H1 (cell line): ENCODE measurements around the gene ABTB1. TPM values are rescaled to one million over a fixed set of nuclear protein-coding genes. Genes with fewer than 3 reads are reported as not detected.

Experiments
- CTCF ChIA-PET: fragments of 300-600 bp; sonication (Branson Sonifier 250); formaldehyde crosslinking; loops from one replicate; lab custom pipeline; 2021; ENCODE audit not compliant: partially characterized antibody; lab: Charles Lee
- POLR2A ChIA-PET: fragments of 300-600 bp; sonication (Branson Sonifier 250); formaldehyde crosslinking; loops from one replicate; lab custom pipeline; 2021; ENCODE audit warnings: inconsistent platforms; ENCODE audit not compliant: partially characterized antibody; lab: Charles Lee
- DNase-seq, 2 experiments: peaks; one replicate each; pipeline versions ENCODE4 v3.0.0 to v3.0.0-alpha.2; 2010 to 2022; ENCODE audit warnings: low spot score in 2 of 2, low read depth in 1 of 2, mixed read lengths in 1 of 2
- FAIRE-seq: peaks from 2 replicates; lab custom pipeline; 2011; peaks lifted over from hg19 to GRCh38; lab: Jason Lieb, UNC
- H2AFZ ChIP-seq: 2 replicates; pipeline ENCODE4 v1.8.1; 2012; ENCODE audit warnings: low read length, inconsistent platforms
- H2AK5ac ChIP-seq: 2 replicates; pipeline ENCODE4 v1.6.1; 2013; ENCODE audit warnings: low read depth, low read length
- H2BK120ac ChIP-seq: replicated peaks from 2 replicates; pipeline ENCODE3; 2013; ENCODE audit warnings: low read depth, low read length, inconsistent platforms
- H2BK12ac ChIP-seq: 2 replicates; pipeline ENCODE4 v1.6.1; 2013; ENCODE audit warnings: low read depth, low read length
- H2BK15ac ChIP-seq: 2 replicates; pipeline ENCODE4 v1.6.1; 2013; ENCODE audit warnings: low read length
- H2BK20ac ChIP-seq: 2 replicates; pipeline ENCODE4 v1.6.1; 2013; ENCODE audit warnings: low read length
- H2BK5ac ChIP-seq: 2 replicates; pipeline ENCODE4 v1.6.1; 2013; ENCODE audit warnings: low read depth, low read length
- H3K14ac ChIP-seq: 2 replicates; pipeline ENCODE4 v1.6.1; 2013; ENCODE audit warnings: inconsistent platforms; ENCODE audit not compliant: insufficient read length
- H3K18ac ChIP-seq: 2 replicates; pipeline ENCODE4 v1.6.1; 2013; ENCODE audit warnings: low read length; ENCODE audit errors: extremely low read depth
- H3K23ac ChIP-seq: 2 replicates; pipeline ENCODE4 v1.6.1; 2013; ENCODE audit warnings: inconsistent platforms; ENCODE audit not compliant: insufficient read length
- H3K23me2 ChIP-seq: 2 replicates; pipeline ENCODE4 v1.6.1; 2013; ENCODE audit warnings: low read depth, low read length
- H3K27ac ChIP-seq: 2 replicates; pipeline ENCODE4 v1.6.1; 2011; ENCODE audit warnings: low read depth, low read length, inconsistent platforms
- H3K27me3 ChIP-seq, 4 experiments: replicated peaks in 1 of 4; 1 replicate in 1 of 4; 2 replicates in 3 of 4; pipeline versions ENCODE4 v1.6.1 to v1.8.1; 2011 to 2013; ENCODE audit warnings: low read length in 3 of 4, mild to moderate bottlenecking in 3 of 4, inconsistent platforms in 2 of 4, mixed read lengths in 2 of 4, moderate library complexity in 1 of 4; ENCODE audit not compliant: control insufficient read depth in 3 of 4, insufficient read depth in 3 of 4; ENCODE audit errors: extremely low read depth in 1 of 4
- H3K36me3 ChIP-seq, 4 experiments: 2 replicates each; pipeline versions ENCODE4 v1.6.1 to v1.8.1; 2011 to 2013; ENCODE audit warnings: mild to moderate bottlenecking in 4 of 4, low read length in 3 of 4, moderate library complexity in 2 of 4, control low read depth in 1 of 4, inconsistent platforms in 1 of 4; ENCODE audit not compliant: insufficient read depth in 4 of 4, control insufficient read depth in 2 of 4
- H3K4ac ChIP-seq: replicated peaks from 2 replicates; pipeline ENCODE3; 2013; ENCODE audit warnings: low read length, low read depth, mixed read lengths, inconsistent platforms; ENCODE audit not compliant: insufficient read length
- H3K4me1 ChIP-seq, 4 experiments: replicated peaks in 1 of 4; 1 replicate in 1 of 4; 2 replicates in 3 of 4; pipeline versions ENCODE4 v1.6.1 to v1.8.1; 2011 to 2013; ENCODE audit warnings: low read length in 3 of 4, inconsistent platforms in 2 of 4, mixed read lengths in 1 of 4; ENCODE audit not compliant: insufficient read depth in 4 of 4, control insufficient read depth in 3 of 4
- H3K4me2 ChIP-seq, 2 experiments: 2 replicates each; pipeline versions ENCODE4 v1.6.1 to v1.8.1; 2011 to 2013; ENCODE audit warnings: low read depth in 2 of 2, low read length in 2 of 2, control low read depth in 1 of 2, inconsistent platforms in 1 of 2, mild to moderate bottlenecking in 1 of 2; ENCODE audit not compliant: insufficient read depth in 1 of 2
- H3K4me3 ChIP-seq, 4 experiments: fragments of 200-600, 300-600 bp in 1 of 4; sonication (generic), shearing (Covaris generic), sonication (Bioruptor Twin) in 1 of 4; 2 replicates each; pipeline versions ENCODE4 v1.5.1 to v1.8.1; 2011 to 2016; ENCODE audit warnings: low read length in 4 of 4, low read depth in 3 of 4, control low read depth in 2 of 4, inconsistent platforms in 2 of 4, mild to moderate bottlenecking in 2 of 4, mixed read lengths in 1 of 4, moderate library complexity in 1 of 4; ENCODE audit not compliant: insufficient read depth in 2 of 4; ENCODE audit errors: extremely low read depth in 1 of 4
- H3K56ac ChIP-seq: replicated peaks from 2 replicates; pipeline ENCODE3; 2013; ENCODE audit warnings: low read depth, mild to moderate bottlenecking, mixed read lengths, low read length, inconsistent platforms; ENCODE audit not compliant: insufficient read length
- H3K79me1 ChIP-seq: 2 replicates; pipeline ENCODE4 v1.6.1; 2013; ENCODE audit warnings: low read depth, low read length, control low read depth
- H3K79me2 ChIP-seq, 2 experiments: 2 replicates each; pipeline versions ENCODE4 v1.6.1 to v1.8.1; 2012 to 2013; ENCODE audit warnings: low read length in 2 of 2, mild to moderate bottlenecking in 2 of 2, inconsistent platforms in 1 of 2; ENCODE audit not compliant: insufficient read depth in 2 of 2, control insufficient read depth in 1 of 2
- H3K9ac ChIP-seq, 4 experiments: replicated peaks in 1 of 4; 1 replicate in 1 of 4; 2 replicates in 3 of 4; pipeline versions ENCODE4 v1.6.1 to v1.8.1; 2011 to 2013; ENCODE audit warnings: low read depth in 3 of 4, low read length in 3 of 4, control low read depth in 2 of 4, mild to moderate bottlenecking in 2 of 4, moderate library complexity in 2 of 4, inconsistent platforms in 1 of 4; ENCODE audit errors: extremely low read depth in 1 of 4
- H3K9me3 ChIP-seq, 2 experiments: 2 replicates each; pipeline versions ENCODE4 v1.6.1 to v1.8.1; 2012 to 2013; ENCODE audit warnings: mild to moderate bottlenecking in 2 of 2, moderate library complexity in 2 of 2, control low read depth in 1 of 2, inconsistent platforms in 1 of 2, low read depth in 1 of 2, low read length in 1 of 2, mixed read lengths in 1 of 2; ENCODE audit not compliant: insufficient read depth in 2 of 2
- H4K20me1 ChIP-seq, 2 experiments: replicated peaks in 1 of 2; 2 replicates each; pipeline versions ENCODE3 to v1.8.1; 2011 to 2013; ENCODE audit warnings: inconsistent platforms in 2 of 2, low read length in 2 of 2, mild to moderate bottlenecking in 1 of 2; ENCODE audit not compliant: insufficient read depth in 2 of 2, control insufficient read depth in 1 of 2
- H4K5ac ChIP-seq: 2 replicates; pipeline ENCODE4 v1.6.1; 2013; ENCODE audit warnings: low read length, low read depth, mixed read lengths, inconsistent platforms; ENCODE audit not compliant: insufficient read length
- H4K8ac ChIP-seq: 2 replicates; pipeline ENCODE4 v1.8.0; 2013; ENCODE audit warnings: mild to moderate bottlenecking, moderate library complexity, low read length, inconsistent platforms; ENCODE audit not compliant: insufficient read depth; ENCODE audit errors: extremely low read depth
- H4K91ac ChIP-seq: replicated peaks from 2 replicates; pipeline ENCODE3; 2013; ENCODE audit warnings: low read length, mixed read lengths, inconsistent platforms; ENCODE audit not compliant: insufficient read length
- ATF3 ChIP-seq: IDR thresholded peaks from 2 replicates; pipeline ENCODE4 v1.6.1; 2011; ENCODE audit warnings: low read depth, mild to moderate bottlenecking, low read length; ENCODE audit not compliant: insufficient read depth
- BACH1 ChIP-seq: IDR thresholded peaks from 2 replicates; pipeline ENCODE4 v1.6.1; 2012; ENCODE audit warnings: low read length, improper control_type of control experiment
- CREB1 ChIP-seq: IDR thresholded peaks from 2 replicates; pipeline ENCODE4 v1.6.1; 2012; ENCODE audit warnings: inconsistent platforms
- GABPA ChIP-seq: IDR thresholded peaks from 2 replicates; pipeline ENCODE4 v1.6.1; 2011; ENCODE audit warnings: mild to moderate bottlenecking, low read length, moderate library complexity, borderline replicate concordance; ENCODE audit not compliant: insufficient read depth
- WGBS, 2 experiments: shearing (Covaris generic) in 1 of 2; methylation state at CpG; one replicate each; pipeline versions ENCODE4 v1.1.6 to v1.1.7; 2013 to 2015; ENCODE audit warnings: low lambda C conversion rate in 2 of 2, mixed read lengths in 2 of 2, inconsistent platforms in 1 of 2, low coverage in 1 of 2, missing lambda C conversion rate in 1 of 2; ENCODE audit not compliant: insufficient replicate concordance in 2 of 2, insufficient coverage in 1 of 2, insufficient read length in 1 of 2; ENCODE audit errors: extremely low coverage in 1 of 2, missing lambda C conversion rate in 1 of 2; 5-methylcytosine and 5-hydroxymethylcytosine counted together
- polyA plus RNA-seq, 7 experiments: library from polyadenylated mRNA; depleted of rRNA in 3 of 7; stranded (reverse) in 5 of 7; unstranded in 2 of 7; fragments of >200 nt in 5 of 7; fragments of 200-250 nt in 2 of 7; gene quantifications; 1 replicate in 5 of 7; 2 replicates in 1 of 7; 4 replicates in 1 of 7; pipeline versions ENCODE4 v1.2.1 to v1.2.3, GENCODE V29; 2011 to 2013; ENCODE audit warnings: missing spikeins in 2 of 7, mixed read lengths in 2 of 7
- total RNA-seq: library from RNA; stranded (reverse); fragmentation: NEBNext Ultra II Directional; extraction: Animal tissue kit (Norgen Biotek cat#: 25700); gene quantifications from 2 replicates; pipeline ENCODE4 v1.2.1, GENCODE V29; 2021

ABTB1 gene
- total and polyA plus RNA-seq, 2 of the 8 experiments (the other 6 are each of a cell fraction or from before 2014, with no cell fraction given), result 7.1 to 9.4 TPM

- TF ChIP-seq BACH1 (no peak), GABPA (no peak), ATF3 (no peak), CREB1 (no peak)
- CTCF ChIA-PET, result interaction anchor here (1.1 to 6.8 kb wide), 3 partner anchors 9 to 25 kb away, joined by 3 to 43 read pairs (median 5); no protein-coding TSS in a partner anchor
- Histone ChIP-seq H2BK12ac (no peak overlapping the region), H2BK15ac (no peak overlapping the region), H3K23ac (no peak overlapping the region), H2AK5ac (no peak overlapping the region), H3K14ac (no peak overlapping the region), H4K20me1 (no peaks in the 10 kb centered on the region), H4K5ac (no peak overlapping the region), H3K4me1 (peaks cover 0 to 5% (median 1%) of the 10 kb centered on the region in 4 experiments; a peak in 1 of 7 replicates), H3K79me2 (no peaks in the 10 kb centered on the region), H2BK20ac (no peak overlapping the region), H3K27me3 (no peaks in the 10 kb centered on the region), H3K9me3 (no peaks in the 10 kb centered on the region), H2BK120ac (no peak overlapping the region), H4K8ac (no peak overlapping the region), H3K18ac (no peak overlapping the region), H4K91ac (no peak overlapping the region), H3K4me3 (no peak overlapping the region), H3K4ac (no peak overlapping the region), H3K36me3 (no peaks in the 10 kb centered on the region), H2AFZ (no peak overlapping the region), H3K23me2 (no peaks in the 10 kb centered on the region), H3K79me1 (no peaks in the 10 kb centered on the region), H3K56ac (no peak overlapping the region), H3K4me2 (no peak overlapping the region), H3K9ac (no peak overlapping the region), H3K27ac (no peak overlapping the region), H2BK5ac (no peak overlapping the region)
- 98% methylated on average over 6 of the region's 6 CpGs; no CpG with 5 or more reads in 1 of the 2 experiments for WGBS, 2 experiments
- no peak for FAIRE-seq
- no peak for DNase-seq
- POLR2A ChIA-PET, result interaction anchor here (1.1 kb wide), 1 partner anchor 106 kb away, joined by 3 read pairs; the partner anchor contains the start of gene MGLL
Observed at GRCh38 chr3:127716384-127716783, 43.6 kb downstream of the ABTB1 start.
